ENCODE measurements around the gene ARG1.

DNA sequence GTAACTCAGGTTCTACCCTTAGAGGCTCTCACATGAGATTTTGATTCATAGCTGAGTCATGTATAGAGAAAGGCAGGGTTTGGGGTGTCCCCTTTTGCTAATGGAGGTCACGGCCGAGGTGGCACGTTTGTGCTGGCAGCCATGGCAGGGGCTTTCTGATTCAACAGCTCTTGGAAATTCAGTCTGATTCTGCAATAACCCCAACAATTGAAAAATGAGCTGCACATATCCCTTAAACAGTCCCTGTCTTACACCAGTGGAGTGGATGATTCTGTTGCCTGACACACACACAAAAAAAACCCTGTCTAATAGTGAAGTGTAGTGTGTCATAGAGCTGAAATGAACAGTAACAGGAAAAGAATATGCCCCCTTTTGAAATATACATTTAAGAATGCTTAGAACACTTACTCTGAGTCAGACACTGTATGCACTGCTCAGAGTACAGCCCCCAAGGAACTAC is 40.4 kb upstream of the ARG1 start:
- TF ChIP-seq, protein P1, sequence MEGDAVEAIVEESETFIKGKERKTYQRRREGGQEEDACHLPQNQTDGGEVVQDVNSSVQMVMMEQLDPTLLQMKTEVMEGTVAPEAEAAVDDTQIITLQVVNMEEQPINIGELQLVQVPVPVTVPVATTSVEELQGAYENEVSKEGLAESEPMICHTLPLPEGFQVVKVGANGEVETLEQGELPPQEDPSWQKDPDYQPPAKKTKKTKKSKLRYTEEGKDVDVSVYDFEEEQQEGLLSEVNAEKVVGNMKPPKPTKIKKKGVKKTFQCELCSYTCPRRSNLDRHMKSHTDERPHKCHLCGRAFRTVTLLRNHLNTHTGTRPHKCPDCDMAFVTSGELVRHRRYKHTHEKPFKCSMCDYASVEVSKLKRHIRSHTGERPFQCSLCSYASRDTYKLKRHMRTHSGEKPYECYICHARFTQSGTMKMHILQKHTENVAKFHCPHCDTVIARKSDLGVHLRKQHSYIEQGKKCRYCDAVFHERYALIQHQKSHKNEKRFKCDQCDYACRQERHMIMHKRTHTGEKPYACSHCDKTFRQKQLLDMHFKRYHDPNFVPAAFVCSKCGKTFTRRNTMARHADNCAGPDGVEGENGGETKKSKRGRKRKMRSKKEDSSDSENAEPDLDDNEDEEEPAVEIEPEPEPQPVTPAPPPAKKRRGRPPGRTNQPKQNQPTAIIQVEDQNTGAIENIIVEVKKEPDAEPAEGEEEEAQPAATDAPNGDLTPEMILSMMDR (IDR thresholded peaks at IDR 0.05 in 2 of 3, conservative IDR thresholded peaks at IDR 0.05 in 1 of 3; ENCODE audit: borderline replicate concordance in 1 of 3, insufficient read depth in 1 of 3, low read depth in 2 of 3, low read length in 2 of 3): no peak
- no peak for TF ChIP-seq TCF7L2 (IDR thresholded peaks at IDR 0.05; ENCODE audit: borderline replicate concordance, extremely low read depth, insufficient read depth, insufficient read length)
- no peak for TF ChIP-seq POLR2A (IDR thresholded peaks at IDR 0.05; ENCODE audit: borderline replicate concordance, extremely low read depth, insufficient read depth, insufficient read length)
- TF ChIP-seq, protein P2, sequence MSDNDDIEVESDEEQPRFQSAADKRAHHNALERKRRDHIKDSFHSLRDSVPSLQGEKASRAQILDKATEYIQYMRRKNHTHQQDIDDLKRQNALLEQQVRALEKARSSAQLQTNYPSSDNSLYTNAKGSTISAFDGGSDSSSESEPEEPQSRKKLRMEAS (IDR thresholded peaks at IDR 0.05): no peak
- TF ChIP-seq, protein P3, sequence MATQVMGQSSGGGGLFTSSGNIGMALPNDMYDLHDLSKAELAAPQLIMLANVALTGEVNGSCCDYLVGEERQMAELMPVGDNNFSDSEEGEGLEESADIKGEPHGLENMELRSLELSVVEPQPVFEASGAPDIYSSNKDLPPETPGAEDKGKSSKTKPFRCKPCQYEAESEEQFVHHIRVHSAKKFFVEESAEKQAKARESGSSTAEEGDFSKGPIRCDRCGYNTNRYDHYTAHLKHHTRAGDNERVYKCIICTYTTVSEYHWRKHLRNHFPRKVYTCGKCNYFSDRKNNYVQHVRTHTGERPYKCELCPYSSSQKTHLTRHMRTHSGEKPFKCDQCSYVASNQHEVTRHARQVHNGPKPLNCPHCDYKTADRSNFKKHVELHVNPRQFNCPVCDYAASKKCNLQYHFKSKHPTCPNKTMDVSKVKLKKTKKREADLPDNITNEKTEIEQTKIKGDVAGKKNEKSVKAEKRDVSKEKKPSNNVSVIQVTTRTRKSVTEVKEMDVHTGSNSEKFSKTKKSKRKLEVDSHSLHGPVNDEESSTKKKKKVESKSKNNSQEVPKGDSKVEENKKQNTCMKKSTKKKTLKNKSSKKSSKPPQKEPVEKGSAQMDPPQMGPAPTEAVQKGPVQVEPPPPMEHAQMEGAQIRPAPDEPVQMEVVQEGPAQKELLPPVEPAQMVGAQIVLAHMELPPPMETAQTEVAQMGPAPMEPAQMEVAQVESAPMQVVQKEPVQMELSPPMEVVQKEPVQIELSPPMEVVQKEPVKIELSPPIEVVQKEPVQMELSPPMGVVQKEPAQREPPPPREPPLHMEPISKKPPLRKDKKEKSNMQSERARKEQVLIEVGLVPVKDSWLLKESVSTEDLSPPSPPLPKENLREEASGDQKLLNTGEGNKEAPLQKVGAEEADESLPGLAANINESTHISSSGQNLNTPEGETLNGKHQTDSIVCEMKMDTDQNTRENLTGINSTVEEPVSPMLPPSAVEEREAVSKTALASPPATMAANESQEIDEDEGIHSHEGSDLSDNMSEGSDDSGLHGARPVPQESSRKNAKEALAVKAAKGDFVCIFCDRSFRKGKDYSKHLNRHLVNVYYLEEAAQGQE (IDR thresholded peaks at IDR 0.05; ENCODE audit: low read depth): no peak
- TF ChIP-seq ELF1 (IDR thresholded peaks at IDR 0.05; ENCODE audit: borderline replicate concordance, low read depth): no peak
